ENCODE data around the gene MBOAT2.

GRCh38 chr2:8840475-8841091 lies 162.9 kb downstream of the MBOAT2 start:
- TF ChIP-seq CTCF (optimal IDR thresholded peaks at IDR 0.05 in 1 of 3, IDR thresholded peaks at IDR 0.05 in 1 of 3, conservative IDR thresholded peaks at IDR 0.05 in 1 of 3; ENCODE audit: extremely low read depth in 1 of 3, insufficient read depth in 2 of 3, low read length in 3 of 3) (no peak), EZH2 (IDR thresholded peaks at IDR 0.05; ENCODE audit: low read length) (no peak)

Measured in keratinocyte (primary cell).